ENCODE data around the gene ARMH3.

The ARMH3 gene

GRCh38 chr10:102083541-102083940 is 27.6 kb upstream of the ARMH3 start:
- Histone ChIP-seq H3K4me3 (no peak overlapping the region), H3K27ac (no peak overlapping the region)
- no peak for TF ChIP-seq CTCF (IDR thresholded peaks at IDR 0.05)
- DNase-seq (ENCODE audit: low spot score), result no peak

- DNase-seq (ENCODE audit: low spot score), result peak; percentile 81
- peak; percentile 81 for TF ChIP-seq CTCF (IDR thresholded peaks at IDR 0.05)
Observed at GRCh38 chr10:102072673-102073527, 16.9 kb upstream of the ARMH3 start.

GRCh38 chr10:102069071-102069470 is 13.1 kb upstream of the ARMH3 start:
- no peak for TF ChIP-seq CTCF (IDR thresholded peaks at IDR 0.05)
- H3K4me3 ChIP-seq, result no peak overlapping the region
- no peak for DNase-seq (ENCODE audit: low spot score)
- peak overlapping the region in 1 of 2 donors; percentile 0 for H3K27ac ChIP-seq

More at GRCh38 chr10:102072673-102073527, 16.9 kb upstream of the ARMH3 start:
- H3K27ac ChIP-seq, result no peak overlapping the region
- H3K4me3 ChIP-seq, result no peak overlapping the region

- TF ChIP-seq CTCF (IDR thresholded peaks at IDR 0.05), result no peak
- DNase-seq (ENCODE audit: low spot score), result no peak
- no peak overlapping the region for H3K27ac ChIP-seq
- no peak overlapping the region for H3K4me3 ChIP-seq
Observed at GRCh38 chr10:102068216-102068615, 12.2 kb upstream of the ARMH3 start.

- no peak for TF ChIP-seq CTCF (IDR thresholded peaks at IDR 0.05)
- DNase-seq (ENCODE audit: low spot score), result no peak
- no peak overlapping the region for H3K27ac ChIP-seq
- H3K4me3 ChIP-seq, result peak overlapping the region; percentile 27
Observed at GRCh38 chr10:102067091-102067916, 11.3 kb upstream of the ARMH3 start.

GRCh38 chr10:102066399-102067088 is 10.6 kb upstream of the ARMH3 start:
- no peak for DNase-seq (ENCODE audit: low spot score)
- Histone ChIP-seq H3K4me3 (peak overlapping the region; percentile 97), H3K27ac (peak overlapping the region; percentile 85 to 97)
- no peak for TF ChIP-seq CTCF (IDR thresholded peaks at IDR 0.05)
